Osteocyte (in vitro differentiated cells): Measurements from ENCODE around the gene PIGT. TPM values are rescaled to one million over a fixed set of nuclear protein-coding genes. Genes with fewer than 3 reads are reported as not detected.
"Not testable (repeated sequence)": the region's sequence is repeated elsewhere in the genome, so short reads cannot be mapped to it uniquely, and the experiment has no call there.

ENCODE experiments used
- DNase-seq: peaks from one replicate; pipeline ENCODE4 v3.0.0; 2021; ENCODE audit warnings: mixed read lengths; ENCODE audit not compliant: unreplicated experiment; ENCODE audit errors: extremely low spot score
- H3K27ac Mint-ChIP-seq: one replicate; pipeline ENCODE4 v1.8.0; 2021; ENCODE audit warnings: mild to moderate bottlenecking, mixed read lengths; ENCODE audit not compliant: unreplicated experiment
- H3K27me3 Mint-ChIP-seq: one replicate; pipeline ENCODE4 v1.8.0; 2021; ENCODE audit warnings: mixed read lengths; ENCODE audit not compliant: unreplicated experiment
- H3K36me3 Mint-ChIP-seq: one replicate; pipeline ENCODE4 v1.8.0; 2021; ENCODE audit warnings: mixed read lengths; ENCODE audit not compliant: unreplicated experiment
- H3K4me1 Mint-ChIP-seq: one replicate; pipeline ENCODE4 v1.8.0; 2021; ENCODE audit warnings: mixed read lengths; ENCODE audit not compliant: unreplicated experiment
- H3K4me3 Mint-ChIP-seq: one replicate; pipeline ENCODE4 v1.8.0; 2021; ENCODE audit warnings: mild to moderate bottlenecking, moderate library complexity, mixed read lengths; ENCODE audit not compliant: unreplicated experiment
- H3K9me3 Mint-ChIP-seq: one replicate; pipeline ENCODE4 v1.8.0; 2021; ENCODE audit warnings: mixed read lengths; ENCODE audit not compliant: unreplicated experiment
- microRNA-seq: library from miRNA; unstranded; fragments of <30 nt; microRNA quantifications from one replicate; pipeline ENCODE4 v1.1.0, GENCODE V29; 2020; ENCODE audit not compliant: unreplicated experiment
- total RNA-seq: library from RNA; stranded (reverse); gene quantifications from 2 replicates; pipeline ENCODE4 v1.2.1, GENCODE V29; 2021
- TF ChIP-seq, protein P1 (sequence below): fragments of 200-600 bp; sonication (generic); IDR thresholded peaks from 2 replicates; pipeline ENCODE4 v1.5.0; 2021; ENCODE audit warnings: antibody characterized with exemption, mild to moderate bottlenecking, moderate library complexity

PIGT gene
- total RNA-seq, 1 donor from 2014 or later: 140 TPM

DNA sequence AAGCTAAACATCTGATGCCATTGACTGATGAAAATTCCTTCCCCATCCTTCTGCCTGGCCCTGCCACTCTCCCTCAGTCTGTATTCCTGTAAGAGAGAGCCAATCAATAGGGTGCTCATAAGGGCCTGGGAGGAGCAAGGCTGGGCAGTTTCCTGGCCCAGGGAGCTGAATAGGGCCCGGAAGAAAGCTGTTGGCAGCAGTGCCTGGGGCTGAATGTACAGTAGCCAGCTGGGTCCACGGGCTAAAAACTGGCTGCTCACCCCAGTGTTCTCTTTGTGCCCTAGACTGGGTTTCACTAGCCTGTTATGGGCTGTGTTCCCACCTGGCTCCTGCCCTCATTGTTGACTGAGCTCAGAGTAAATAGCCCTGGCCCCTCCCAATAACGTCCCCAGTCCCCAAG, 51.9 kb downstream of the PIGT start:
- no peaks in the 10 kb centered on the region for H3K9me3 Mint-ChIP-seq
- no peak overlapping the region for H3K4me3 Mint-ChIP-seq
- peaks cover 13% of the 10 kb centered on the region for H3K4me1 Mint-ChIP-seq
- TF ChIP-seq, protein P1, sequence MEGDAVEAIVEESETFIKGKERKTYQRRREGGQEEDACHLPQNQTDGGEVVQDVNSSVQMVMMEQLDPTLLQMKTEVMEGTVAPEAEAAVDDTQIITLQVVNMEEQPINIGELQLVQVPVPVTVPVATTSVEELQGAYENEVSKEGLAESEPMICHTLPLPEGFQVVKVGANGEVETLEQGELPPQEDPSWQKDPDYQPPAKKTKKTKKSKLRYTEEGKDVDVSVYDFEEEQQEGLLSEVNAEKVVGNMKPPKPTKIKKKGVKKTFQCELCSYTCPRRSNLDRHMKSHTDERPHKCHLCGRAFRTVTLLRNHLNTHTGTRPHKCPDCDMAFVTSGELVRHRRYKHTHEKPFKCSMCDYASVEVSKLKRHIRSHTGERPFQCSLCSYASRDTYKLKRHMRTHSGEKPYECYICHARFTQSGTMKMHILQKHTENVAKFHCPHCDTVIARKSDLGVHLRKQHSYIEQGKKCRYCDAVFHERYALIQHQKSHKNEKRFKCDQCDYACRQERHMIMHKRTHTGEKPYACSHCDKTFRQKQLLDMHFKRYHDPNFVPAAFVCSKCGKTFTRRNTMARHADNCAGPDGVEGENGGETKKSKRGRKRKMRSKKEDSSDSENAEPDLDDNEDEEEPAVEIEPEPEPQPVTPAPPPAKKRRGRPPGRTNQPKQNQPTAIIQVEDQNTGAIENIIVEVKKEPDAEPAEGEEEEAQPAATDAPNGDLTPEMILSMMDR: no peak
- no peak for DNase-seq
- H3K27me3 Mint-ChIP-seq: peaks cover 38% of the 10 kb centered on the region
- H3K36me3 Mint-ChIP-seq: no peaks in the 10 kb centered on the region
- H3K27ac Mint-ChIP-seq: no peak overlapping the region

DNA sequence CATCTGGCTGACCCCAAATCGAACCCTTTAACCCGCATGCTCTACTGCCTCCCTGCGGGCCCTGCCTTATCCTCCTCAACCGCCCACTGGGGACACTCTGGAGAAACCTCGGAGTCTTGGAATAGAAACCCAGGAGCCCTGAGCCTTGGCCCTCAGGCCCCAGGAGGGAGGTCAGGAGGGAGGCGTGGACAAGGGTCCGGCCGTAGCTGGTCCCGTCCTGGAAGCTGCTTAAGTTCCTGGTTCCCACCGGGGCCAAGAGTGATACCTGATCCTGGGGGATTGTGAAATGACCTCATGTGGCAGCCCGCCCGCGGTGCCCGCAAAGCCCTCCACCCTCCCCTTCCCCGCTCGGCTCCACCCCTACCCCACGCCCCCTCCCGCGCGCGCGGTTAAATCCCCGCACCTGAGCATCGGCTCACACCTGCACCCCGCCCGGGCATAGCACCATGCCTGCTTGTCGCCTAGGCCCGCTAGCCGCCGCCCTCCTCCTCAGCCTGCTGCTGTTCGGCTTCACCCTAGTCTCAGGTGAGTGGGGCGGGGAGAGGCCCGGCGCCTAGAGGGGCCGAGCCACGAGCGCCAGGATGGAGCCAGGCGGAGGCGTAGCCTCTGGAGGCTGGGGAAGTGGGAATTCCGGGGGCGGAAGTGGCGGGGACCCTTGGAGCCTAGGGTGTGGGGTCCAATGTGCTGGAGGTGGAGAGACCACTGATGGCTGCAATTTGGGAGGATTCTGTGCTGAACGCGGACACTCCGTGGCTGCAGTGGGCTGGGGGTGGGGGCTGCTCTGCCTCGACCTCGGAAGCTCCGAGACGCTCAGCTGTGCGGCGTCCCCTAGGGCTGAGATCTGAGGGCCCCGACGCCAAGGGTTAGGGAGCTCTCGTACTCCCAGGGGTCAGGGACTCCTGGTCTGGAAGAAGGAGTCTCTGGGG, 53.7 kb downstream of the PIGT start, which contains the start of gene WFDC2:
WFDC2 (plus strand) TSS at position 418 of the 926 bp plus-strand sequence; CDS start at position 447, 29 bp downstream.
- no peak within 1 kb of the TSS for H3K27ac Mint-ChIP-seq
- no peak for DNase-seq
- H3K36me3 Mint-ChIP-seq: no peaks in the 10 kb centered on the region
- no peaks in the 10 kb centered on the region for H3K9me3 Mint-ChIP-seq
- H3K4me1 Mint-ChIP-seq: peaks cover 13% of the 10 kb centered on the region
- H3K4me3 Mint-ChIP-seq: peak within 1 kb of the TSS; percentile 67
- peaks cover 38% of the 10 kb centered on the region for H3K27me3 Mint-ChIP-seq
- TF ChIP-seq, protein P1: no peak

- peaks cover 38% of the 10 kb centered on the region for H3K27me3 Mint-ChIP-seq
- no peaks in the 10 kb centered on the region for H3K36me3 Mint-ChIP-seq
- peaks cover 13% of the 10 kb centered on the region for H3K4me1 Mint-ChIP-seq
- DNase-seq: no peak
- no peak overlapping the region for H3K27ac Mint-ChIP-seq
- H3K4me3 Mint-ChIP-seq: peak overlapping the region; percentile 67
- TF ChIP-seq, protein P1: no peak
- H3K9me3 Mint-ChIP-seq: no peaks in the 10 kb centered on the region
These were observed 54.5 kb downstream of the PIGT start for GRCh38 chr20:45470262-45470931.

GRCh38 chr20:45470937-45471336, 55.0 kb downstream of the PIGT start:
- H3K27me3 Mint-ChIP-seq: peaks cover 37% of the 10 kb centered on the region
- no peak for DNase-seq
- H3K27ac Mint-ChIP-seq: no peak overlapping the region
- peaks cover 13% of the 10 kb centered on the region for H3K4me1 Mint-ChIP-seq
- peak overlapping the region; percentile 67 for H3K4me3 Mint-ChIP-seq
- TF ChIP-seq, protein P1: peak; percentile 22
- H3K36me3 Mint-ChIP-seq: no peaks in the 10 kb centered on the region
- H3K9me3 Mint-ChIP-seq: no peaks in the 10 kb centered on the region

- H3K36me3 Mint-ChIP-seq, DNase-seq, H3K9me3 Mint-ChIP-seq, H3K4me3 Mint-ChIP-seq, H3K27ac Mint-ChIP-seq: not testable (repeated sequence)
- Mint-ChIP-seq H3K4me1 (peaks cover 13% of the 10 kb centered on the region), H3K27me3 (peaks cover 29% of the 10 kb centered on the region)
These were observed 56.3 kb downstream of the PIGT start for GRCh38 chr20:45472286-45472685.

Small RNAs within 50 kb of the gene (microRNA-seq; reads per million reads assigned to microRNA genes)
- not detected for gene MIR6812

Other genes starting within 250 kb of the PIGT start
- not detected in 2 replicates for gene PI3, start 241.2 kb upstream of the PIGT start, total RNA-seq
- not detected in 2 replicates for gene SEMG1, start 209.1 kb upstream of the PIGT start, total RNA-seq
- not detected in 2 replicates for gene SEMG2, start 194.8 kb upstream of the PIGT start, total RNA-seq
- gene SLPI, start 161.6 kb upstream of the PIGT start, total RNA-seq: not detected in 2 replicates
- gene RBPJL, start 109.3 kb upstream of the PIGT start, total RNA-seq: not detected in 2 replicates
- not detected in 2 replicates for gene MATN4, start 107.8 kb upstream of the PIGT start, total RNA-seq
- gene SDC4, start 67.7 kb upstream of the PIGT start, total RNA-seq: 31.5 and 32.3 TPM in 2 replicates
- gene SYS1, start 53.0 kb upstream of the PIGT start, total RNA-seq: 23.7 and 23.8 TPM in 2 replicates
- gene TP53TG5, start 37.8 kb upstream of the PIGT start, total RNA-seq: not detected in 2 replicates
- gene DBNDD2, start 7.9 kb upstream of the PIGT start, total RNA-seq: 37.4 and 37.7 TPM in 2 replicates
- gene WFDC2, start 53.6 kb downstream of the PIGT start, total RNA-seq: not detected in 2 replicates
- not detected in 2 replicates for gene SPINT3, start 99.5 kb downstream of the PIGT start, total RNA-seq
- not detected in 2 replicates for gene WFDC6, start 123.3 kb downstream of the PIGT start, total RNA-seq
- not detected in 2 replicates for gene EPPIN, start 131.3 kb downstream of the PIGT start, total RNA-seq
- gene WFDC8, start 163.1 kb downstream of the PIGT start, total RNA-seq: not detected in 2 replicates
- not detected in 2 replicates for gene WFDC10A, start 213.6 kb downstream of the PIGT start, total RNA-seq
- gene WFDC9, start 215.1 kb downstream of the PIGT start, total RNA-seq: not detected in 2 replicates